ENCODE measurements around the gene AUH. TPM values are rescaled to one million over a fixed set of nuclear protein-coding genes. Genes with fewer than 3 reads are reported as not detected.
A peak's percentile ranks its signal among the peaks of the same experiment; 100 is the strongest.

AUH gene
- total and polyA plus RNA-seq, 10 of the 15 experiments (the other 5 are each of a cell fraction or from before 2014, with no cell fraction given) = 1.7 to 7.3 (median 4.6) TPM

DNA sequence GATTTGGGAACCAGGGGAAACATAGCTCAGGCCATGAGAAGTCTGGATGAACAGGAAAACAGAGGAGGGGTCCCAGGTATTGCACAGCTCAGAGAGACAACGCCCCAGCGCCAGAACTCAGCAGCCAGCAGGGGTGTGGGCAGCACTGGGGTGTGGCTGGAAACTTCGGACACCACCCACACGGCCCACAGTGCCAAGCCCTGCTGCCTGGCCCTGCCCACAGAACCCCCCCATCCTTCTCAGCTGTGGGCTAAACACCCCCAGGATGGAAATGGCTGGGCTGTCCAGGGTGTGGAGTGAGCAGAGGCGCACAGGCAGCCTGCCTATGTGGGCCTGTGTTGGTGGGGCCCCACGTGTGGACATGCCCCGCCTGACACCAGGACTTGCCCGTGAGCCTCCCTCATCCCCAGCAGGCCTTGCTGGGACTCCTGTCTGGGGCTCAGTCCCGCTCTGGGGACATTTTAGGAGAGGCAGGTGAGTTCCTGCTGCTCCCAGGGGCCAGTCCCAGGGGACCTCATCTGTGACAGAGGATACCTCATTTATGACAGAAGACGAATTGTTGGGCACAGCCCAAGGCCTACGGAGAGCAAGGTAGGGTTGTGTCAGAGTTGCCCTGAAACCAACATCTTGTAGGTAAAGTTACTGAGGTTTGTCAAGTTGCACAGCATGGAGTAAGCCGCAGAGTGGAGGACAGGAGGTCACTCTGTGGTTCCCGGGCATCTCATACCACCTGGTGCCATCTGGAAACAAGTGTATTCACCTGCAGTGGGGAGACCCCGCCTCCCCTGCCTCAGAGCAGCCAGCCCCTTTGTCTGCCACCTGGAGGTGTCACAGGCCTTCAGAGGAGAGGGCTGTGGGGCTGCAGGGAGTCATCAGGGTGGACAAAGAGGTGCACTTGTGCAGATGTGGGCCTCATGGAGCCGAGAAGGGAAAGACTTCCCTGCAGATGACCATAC is 183.2 kb downstream of the AUH start:
- no peak overlapping the region for H3K4me3 ChIP-seq
- WGBS (ENCODE audit: insufficient coverage, insufficient replicate concordance, low lambda C conversion rate, missing lambda C conversion rate) = 48% methylated on average over 15 of the region's 15 CpGs
- intact Hi-C loops (cut with micrococcal nuclease; ENCODE audit: unreplicated experiment) (no loop called here), in situ Hi-C loops (cut with MboI) (no loop called here)
- ChIA-PET CTCF (interaction anchor here (0.9 to 1.0 kb wide), 2 partner anchors 14 to 27 kb away, joined by 3 read pairs; no protein-coding TSS in a partner anchor), POLR2A (no interaction called here), RAD21 (ENCODE audit: unreplicated experiment) (interaction anchor here (0.9 to 1.8 kb wide), 3 partner anchors 14 to 263 kb away, joined by 4 to 6 read pairs (median 4); no protein-coding TSS in a partner anchor), SMC1A (ENCODE audit: uncharacterized antibody, unreplicated experiment) (interaction anchor here (0.9 to 1.2 kb wide), 3 partner anchors 9 to 30 kb away, joined by 3 read pairs; no protein-coding TSS in a partner anchor)
- H3K9ac ChIP-seq (ENCODE audit: control insufficient read depth, insufficient read depth, low read length) = no peak overlapping the region
- no peaks in the 10 kb centered on the region for H4K20me1 ChIP-seq (ENCODE audit: control insufficient read depth, insufficient read depth)
- H3K9me3 ChIP-seq (replicated peaks; ENCODE audit: control insufficient read depth, insufficient read depth, low read length) = no peaks in the 10 kb centered on the region
- no peak overlapping the region for H2AFZ ChIP-seq (ENCODE audit: control insufficient read depth, low read depth, low read length)
- no peaks in the 10 kb centered on the region for H3K4me1 ChIP-seq (ENCODE audit: control insufficient read depth, insufficient read depth, low read length)
- no peaks in the 10 kb centered on the region for H3K36me3 ChIP-seq (ENCODE audit: control insufficient read depth in 2 of 2, insufficient read depth in 2 of 2, low read length in 1 of 2)
- no peak for DNase-seq (ENCODE audit: low read depth, low spot score)
- no peak overlapping the region for H3K4me2 ChIP-seq (ENCODE audit: control insufficient read depth, insufficient read depth)
- no peaks in the 10 kb centered on the region; a peak in 3 of 4 replicates for H3K27me3 ChIP-seq (replicated peaks in 1 of 2; ENCODE audit: control insufficient read depth in 2 of 2, insufficient read depth in 2 of 2, low read length in 1 of 2)
- ATAC-seq = no peak
- no peaks in the 10 kb centered on the region for H3K79me2 ChIP-seq (ENCODE audit: control insufficient read depth, insufficient read depth, low read length)
- TF ChIP-seq YY1 (IDR thresholded peaks at IDR 0.05; ENCODE audit: low read depth, low read length) (no peak), EED (IDR thresholded peaks at IDR 0.05; ENCODE audit: low read depth) (no peak), MEF2B (IDR thresholded peaks at IDR 0.05; ENCODE audit: partially characterized antibody, poor library complexity, severe bottlenecking) (no peak), RAD21 (IDR thresholded peaks at IDR 0.05; ENCODE audit: insufficient read depth, low read depth, low read length) (0 out of 2 replicates have a peak, but pooled peaks have one; percentile 7)
- no peak for FAIRE-seq
- no TSS peak for BruUV-seq (replicated peaks)
- H3K27ac ChIP-seq (ENCODE audit: control insufficient read depth, insufficient read depth) = no peak overlapping the region
